ENCODE measurements around the gene LSAMP. TPM values are rescaled to one million over a fixed set of nuclear protein-coding genes. Genes with fewer than 3 reads are reported as not detected.

LSAMP gene
- total and polyA plus RNA-seq, 2 of the 4 experiments (the other 2 are of a cell fraction), result 7.9 to 8.0 TPM

DNA sequence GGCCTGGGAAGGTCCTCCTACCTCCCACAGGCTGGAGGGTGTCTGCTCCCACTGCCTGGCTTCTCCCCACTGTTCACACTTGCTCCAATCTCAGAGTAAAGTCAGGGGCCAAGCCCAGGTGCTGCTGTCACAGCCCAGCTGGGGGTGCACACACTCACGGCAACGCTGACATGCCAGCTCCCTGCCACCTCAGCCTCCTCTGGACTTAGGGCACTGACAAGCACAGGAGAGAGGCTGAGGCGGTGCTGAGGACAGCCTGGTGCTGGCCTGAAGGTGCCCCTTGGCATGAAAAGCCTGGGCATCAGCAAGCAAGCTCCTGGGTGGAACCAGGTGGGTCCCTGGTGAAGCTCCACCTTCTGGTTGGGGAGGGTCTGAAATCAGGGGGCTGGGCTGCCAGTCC, 53.0 kb downstream of the LSAMP start:
- Histone ChIP-seq H2AFZ (replicated peaks; ENCODE audit: low read length, poor library complexity) (no peak overlapping the region), H3K4me3 (ENCODE audit: insufficient read depth, low read depth, low read length) (no peak overlapping the region), H3K18ac (ENCODE audit: low read depth, low read length) (no peak overlapping the region), H3K36me3 (ENCODE audit: control insufficient read depth, insufficient read depth, low read length) (no peaks in the 10 kb centered on the region), H3K4ac (ENCODE audit: low read depth, low read length) (no peak overlapping the region), H4K8ac (ENCODE audit: low read depth in 2 of 2, low read length in 2 of 2) (no peak overlapping the region), H3K9me3 (ENCODE audit: control insufficient read depth, insufficient read depth, low read length) (peaks cover 4% of the 10 kb centered on the region; the same call in 1 of the 2 replicates), H2AK9ac (replicated peaks; ENCODE audit: low read depth, low read length, poor library complexity) (no peak overlapping the region), H3K56ac (ENCODE audit: extremely low read depth, insufficient read depth, low read length) (no peak overlapping the region), H3K14ac (replicated peaks; ENCODE audit: low read depth, low read length) (no peak overlapping the region), H2BK20ac (ENCODE audit: low read depth, low read length) (no peak overlapping the region), H3K27ac (ENCODE audit: insufficient read depth, low read length) (no peak overlapping the region), H3K27me3 (ENCODE audit: control insufficient read depth, insufficient read depth, low read length) (no peaks in the 10 kb centered on the region), H3K23ac (ENCODE audit: low read depth, low read length) (no peak overlapping the region), H3K9me1 (ENCODE audit: insufficient read depth, low read length) (no peaks in the 10 kb centered on the region), H4K5ac (ENCODE audit: low read depth, low read length) (no peak overlapping the region), H2AK5ac (ENCODE audit: low read depth, low read length) (no peak overlapping the region), H3K4me1 (ENCODE audit: control insufficient read depth, insufficient read depth, low read length) (no peaks in the 10 kb centered on the region), H3K9ac (ENCODE audit: low read depth, low read length) (no peak overlapping the region), H4K20me1 (ENCODE audit: insufficient read depth, low read length) (no peaks in the 10 kb centered on the region), H3K4me2 (ENCODE audit: low read depth, low read length) (no peak overlapping the region), H2BK15ac (ENCODE audit: low read depth, low read length) (no peak overlapping the region), H2BK120ac (ENCODE audit: low read depth, low read length) (no peak overlapping the region), H2BK5ac (ENCODE audit: low read depth, low read length, poor library complexity, severe bottlenecking) (no peak overlapping the region), H4K91ac (ENCODE audit: insufficient read depth, low read depth, low read length) (no peak overlapping the region), H3K79me1 (ENCODE audit: low read depth in 1 of 2, low read length in 2 of 2) (no peaks in the 10 kb centered on the region)
- WGBS, 2 experiments (ENCODE audit: extremely low coverage in 2 of 2, insufficient read length in 1 of 2), result no CpG with 5 or more reads among the region's 3 CpGs
- CTCF ChIA-PET, result no interaction called here
- POLR2A ChIA-PET (ENCODE audit: unreplicated experiment), result no interaction called here
- dilution Hi-C loops (cut with HindIII; ENCODE audit: low sequenced_read_pairs, unreplicated experiment) (no loop called here), intact Hi-C loops (cut with micrococcal nuclease) (no loop called here), in situ Hi-C loops (cut with MboI; ENCODE audit: low sequenced_read_pairs) (no loop called here)
- DNase-seq (no peak), ATAC-seq (ENCODE audit: low read depth) (no peak)
- TF ChIP-seq MAZ (IDR thresholded peaks at IDR 0.05; ENCODE audit: borderline replicate concordance, low read depth, low read length) (no peak), NFE2L2 (IDR thresholded peaks at IDR 0.05; ENCODE audit: low read depth, low read length) (no peak), MXI1 (IDR thresholded peaks at IDR 0.05; ENCODE audit: borderline replicate concordance, low read depth, low read length) (no peak), CEBPB (IDR thresholded peaks at IDR 0.05; ENCODE audit: low read depth, low read length) (no peak), BHLHE40 (IDR thresholded peaks at IDR 0.05; ENCODE audit: low read depth, low read length) (no peak), RAD21 (IDR thresholded peaks at IDR 0.05; ENCODE audit: low read length) (no peak), POLR2A (IDR thresholded peaks at IDR 0.05; ENCODE audit: low read depth, low read length) (no peak), RFX5 (IDR thresholded peaks at IDR 0.05; ENCODE audit: low read depth, low read length) (no peak)
- BruUV-seq (replicated peaks), result no TSS peak
